HepG2 (cell line): Measurements from ENCODE around the gene WHAMM. TPM values are rescaled to one million over a fixed set of nuclear protein-coding genes. Genes with fewer than 3 reads are reported as not detected.

Experiments used
- ATAC-seq: fragments of 200-7000 bp; cut with Tn5 transposase; 3 replicates; pipeline ENCODE4 v1.9.1; 2020; ENCODE audit warnings: mild to moderate bottlenecking, moderate library complexity
- BruUV-seq: library from RNA; stranded (reverse); fragments of 400-500 nt; replicated peaks from 2 replicates; lab custom pipeline; 2021; lab: Mats Ljungman, UMichigan
- CTCF ChIA-PET: fragments of 300-600 bp; formaldehyde crosslinking; extraction: SDS; loops from one replicate; lab custom pipeline; 2021; ENCODE audit warnings: low total read pairs, inconsistent platforms, low intra/inter-chr PET ratio; lab: Yijun Ruan, JAX
- POLR2A ChIA-PET: fragments of 350-600 bp; sonication (Branson Sonifier 250); formaldehyde crosslinking; loops from one replicate; lab custom pipeline; 2020; ENCODE audit warnings: antibody characterized with exemption, inconsistent platforms; lab: Yijun Ruan, JAX
- DNase-seq: peaks from one replicate; pipeline ENCODE4 v3.0.0-alpha.2; 2015; ENCODE audit warnings: low spot score
- FAIRE-seq: peaks from 3 replicates; lab custom pipeline; 2011; peaks lifted over from hg19 to GRCh38; lab: Jason Lieb, UNC
- H2AFZ ChIP-seq: one replicate; pipeline ENCODE4 v1.6.1; 2011; ENCODE audit warnings: low read length, inconsistent platforms
- H3K27ac ChIP-seq: fragments of 300-600 bp; 3 replicates; pipeline ENCODE4 v1.8.0; 2011; ENCODE audit warnings: mixed run types, mild to moderate bottlenecking, mixed read lengths, low read length, inconsistent platforms; ENCODE audit not compliant: insufficient read depth; ENCODE audit errors: extremely low read length
- H3K27me3 ChIP-seq, 2 experiments: fragments of 200-600 bp in 1 of 2; 2 replicates in 1 of 2; 3 replicates in 1 of 2; pipeline versions ENCODE4 v1.6.0 to v1.8.0; 2011; ENCODE audit warnings: low read length in 2 of 2, mild to moderate bottlenecking in 2 of 2, moderate library complexity in 2 of 2, inconsistent platforms in 1 of 2; ENCODE audit not compliant: insufficient read depth in 2 of 2, control insufficient read depth in 1 of 2
- H3K36me3 ChIP-seq, 2 experiments: fragments of 200-600 bp in 1 of 2; replicated peaks in 1 of 2; 2 replicates in 1 of 2; 3 replicates in 1 of 2; pipeline versions ENCODE4 v1.5.1 to v1.8.0; 2011; ENCODE audit warnings: low read length in 2 of 2, inconsistent platforms in 1 of 2; ENCODE audit not compliant: insufficient read depth in 2 of 2, control insufficient read depth in 1 of 2
- H3K4me1 ChIP-seq: 2 replicates; pipeline ENCODE4 v1.5.1; 2012; ENCODE audit warnings: low read length, inconsistent platforms; ENCODE audit not compliant: insufficient read depth
- H3K4me2 ChIP-seq: 2 replicates; pipeline ENCODE4 v1.6.0; 2011; ENCODE audit warnings: low read depth, low read length, inconsistent platforms
- H3K4me3 ChIP-seq, 3 experiments: fragments of 200-600 bp in 1 of 3; sonication (generic), shearing (Covaris generic) in 1 of 3; replicated peaks in 1 of 3; 2 replicates each; pipeline ENCODE4 v1.5.1; 2011 to 2016; ENCODE audit warnings: low read length in 3 of 3, inconsistent platforms in 2 of 3, low read depth in 2 of 3, mild to moderate bottlenecking in 2 of 3, control low read depth in 1 of 3, mixed read lengths in 1 of 3; ENCODE audit not compliant: insufficient read depth in 1 of 3
- H3K79me2 ChIP-seq: one replicate; pipeline ENCODE4 v1.6.1; 2011; ENCODE audit warnings: low read length, inconsistent platforms; ENCODE audit not compliant: insufficient read depth
- H3K9ac ChIP-seq: 2 replicates; pipeline ENCODE4 v1.6.0; 2011; ENCODE audit warnings: mild to moderate bottlenecking, low read depth, low read length, inconsistent platforms; ENCODE audit not compliant: insufficient read depth
- H3K9me3 ChIP-seq: 2 replicates; pipeline ENCODE4 v1.5.1; 2012; ENCODE audit warnings: mild to moderate bottlenecking, low read length
- H4K20me1 ChIP-seq: 2 replicates; pipeline ENCODE4 v1.6.0; 2011; ENCODE audit warnings: inconsistent platforms, mild to moderate bottlenecking, low read length, moderate library complexity; ENCODE audit not compliant: insufficient read depth
- HHEX ChIP-seq: IDR thresholded peaks from 2 replicates; pipeline ENCODE4 v1.6.1; 2016; ENCODE audit warnings: control low read depth
- NFYC ChIP-seq: IDR thresholded peaks from 2 replicates; pipeline ENCODE4 v1.6.1; 2016; ENCODE audit warnings: missing genetic modification reagents, missing compliant biosample characterization
- THAP8 ChIP-seq: sonication (generic); formaldehyde crosslinking; IDR thresholded peaks from 2 replicates; pipeline ENCODE4 v1.5.1; 2020; ENCODE audit warnings: missing genetic modification reagents, mild to moderate bottlenecking, borderline replicate concordance
- U2AF1 ChIP-seq: fragments of 200-400 bp; formaldehyde crosslinking; optimal IDR thresholded peaks from 2 replicates; pipeline ENCODE3; 2017; ENCODE audit warnings: mild to moderate bottlenecking, low read depth, low read length
- ZNF530 ChIP-seq: sonication (generic); formaldehyde crosslinking; IDR thresholded peaks from 2 replicates; pipeline ENCODE4 v1.5.0; 2020; ENCODE audit warnings: low read depth, mild to moderate bottlenecking, missing genetic modification reagents
- ZNF558 ChIP-seq: sonication (generic); formaldehyde crosslinking; IDR thresholded peaks from 2 replicates; pipeline ENCODE4 v1.9.0; 2022; ENCODE audit warnings: mild to moderate bottlenecking, missing genetic modification reagents, borderline replicate concordance
- WGBS: methylation state at CpG from one replicate; pipeline ENCODE4 v1.1.6; 2017; ENCODE audit warnings: low lambda C conversion rate; 5-methylcytosine and 5-hydroxymethylcytosine counted together
- in situ Hi-C: cut with HindIII; loops from 2 replicates; pipeline ENCODE4 v1.10.0; 2017; ENCODE audit warnings: low pct_unique_long_range_greater_than_20kb; ENCODE audit not compliant: extremely low pct_ligation_motif_present
- intact Hi-C: fragments of 100-400 bp; cut with micrococcal nuclease; formaldehyde crosslinking; loops from one replicate; pipeline ENCODE4 v1.10.0; 2022; ENCODE audit not compliant: unreplicated experiment
- polyA plus RNA-seq, 8 experiments: library from polyadenylated mRNA; depleted of rRNA in 3 of 8; stranded (reverse) in 7 of 8; unstranded in 1 of 8; fragments of >200 nt; fragmentation: Illumina TruSeq in 4 of 8; extraction: Trizol in 4 of 8; gene quantifications; 2 replicates each; pipeline versions ENCODE4 v1.2.1 to v1.2.3, GENCODE V29; 2011 to 2016; ENCODE audit warnings: low read depth in 4 of 8, missing spikeins in 1 of 8, mixed read lengths in 1 of 8; ENCODE audit not compliant: insufficient read depth in 1 of 8
- total RNA-seq, 5 experiments: library from RNA; depleted of rRNA; stranded (reverse); fragments of >200 nt; fragmentation: Illumina TruSeq; extraction: Trizol; gene quantifications; 2 replicates each; pipeline ENCODE4 v1.2.3, GENCODE V29; 2016; ENCODE audit warnings: low read depth in 1 of 5
- TF ChIP-seq, protein P1 (sequence below): sonication (generic); formaldehyde crosslinking; IDR thresholded peaks from 2 replicates; pipeline ENCODE4 v1.5.0; 2020; ENCODE audit warnings: mild to moderate bottlenecking, missing genetic modification reagents, moderate library complexity
- TF ChIP-seq, protein P2 (sequence below): sonication (generic); formaldehyde crosslinking; IDR thresholded peaks from 2 replicates; pipeline ENCODE4 v1.4.0; 2020; ENCODE audit warnings: missing genetic modification reagents
- TF ChIP-seq, protein P3 (sequence below): sonication (generic); formaldehyde crosslinking; IDR thresholded peaks from 2 replicates; pipeline ENCODE4 v1.4.0; 2020; ENCODE audit warnings: missing genetic modification reagents

The WHAMM gene
- total and polyA plus RNA-seq, 2 of the 13 experiments (the other 11 are each of a cell fraction or from before 2014, with no cell fraction given): 2.9 to 3.0 TPM

DNA sequence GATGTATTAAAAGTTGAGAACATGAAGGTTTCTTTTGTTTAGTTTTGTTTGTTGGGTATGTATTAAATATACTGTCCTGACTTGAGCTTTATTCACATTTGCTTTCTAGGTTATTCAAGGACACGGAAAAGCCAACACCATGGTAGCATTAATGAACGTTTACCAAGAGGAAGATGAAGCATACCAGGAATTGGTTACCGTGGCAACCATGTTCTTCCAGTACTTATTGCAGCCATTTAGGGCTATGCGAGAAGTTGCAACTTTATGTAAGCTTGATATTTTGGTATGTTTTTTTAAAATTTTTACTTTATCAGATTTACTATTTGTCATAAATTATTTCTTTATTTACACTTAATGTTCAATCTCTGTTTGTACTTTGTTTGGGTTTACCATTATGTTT is 3.6 kb downstream of the WHAMM start:
- Histone ChIP-seq H3K9me3 (no peaks in the 10 kb centered on the region), H2AFZ (no peak overlapping the region), H3K4me3 (no peak overlapping the region), H3K4me2 (no peak overlapping the region), H3K9ac (no peak overlapping the region), H3K79me2 (peaks cover 27% of the 10 kb centered on the region), H3K4me1 (peaks cover 17% of the 10 kb centered on the region; the same call in 1 of the 2 replicates), H4K20me1 (peaks cover 3% of the 10 kb centered on the region; the same call in 1 of the 2 replicates), H3K36me3 (peaks cover 7 to 31% of the 10 kb centered on the region in 2 experiments; a peak in 4 of 5 replicates), H3K27ac (no peak overlapping the region), H3K27me3 (no peaks in the 10 kb centered on the region; a peak in 1 of 5 replicates)
- DNase-seq: no peak
- ChIA-PET POLR2A (no interaction called here), CTCF (no interaction called here)
- ATAC-seq: no peak
- 100% methylated on average over 4 of the region's 4 CpGs for WGBS
- intact Hi-C loops: no loop called here
- no TSS peak for BruUV-seq
- no peak for FAIRE-seq
- in situ Hi-C loops: no loop called here
- TF ChIP-seq, protein P1, sequence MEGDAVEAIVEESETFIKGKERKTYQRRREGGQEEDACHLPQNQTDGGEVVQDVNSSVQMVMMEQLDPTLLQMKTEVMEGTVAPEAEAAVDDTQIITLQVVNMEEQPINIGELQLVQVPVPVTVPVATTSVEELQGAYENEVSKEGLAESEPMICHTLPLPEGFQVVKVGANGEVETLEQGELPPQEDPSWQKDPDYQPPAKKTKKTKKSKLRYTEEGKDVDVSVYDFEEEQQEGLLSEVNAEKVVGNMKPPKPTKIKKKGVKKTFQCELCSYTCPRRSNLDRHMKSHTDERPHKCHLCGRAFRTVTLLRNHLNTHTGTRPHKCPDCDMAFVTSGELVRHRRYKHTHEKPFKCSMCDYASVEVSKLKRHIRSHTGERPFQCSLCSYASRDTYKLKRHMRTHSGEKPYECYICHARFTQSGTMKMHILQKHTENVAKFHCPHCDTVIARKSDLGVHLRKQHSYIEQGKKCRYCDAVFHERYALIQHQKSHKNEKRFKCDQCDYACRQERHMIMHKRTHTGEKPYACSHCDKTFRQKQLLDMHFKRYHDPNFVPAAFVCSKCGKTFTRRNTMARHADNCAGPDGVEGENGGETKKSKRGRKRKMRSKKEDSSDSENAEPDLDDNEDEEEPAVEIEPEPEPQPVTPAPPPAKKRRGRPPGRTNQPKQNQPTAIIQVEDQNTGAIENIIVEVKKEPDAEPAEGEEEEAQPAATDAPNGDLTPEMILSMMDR (CRISPR knock-in tag): no peak
- TF ChIP-seq ZNF530 (CRISPR knock-in tag): no peak
- TF ChIP-seq, protein P2, sequence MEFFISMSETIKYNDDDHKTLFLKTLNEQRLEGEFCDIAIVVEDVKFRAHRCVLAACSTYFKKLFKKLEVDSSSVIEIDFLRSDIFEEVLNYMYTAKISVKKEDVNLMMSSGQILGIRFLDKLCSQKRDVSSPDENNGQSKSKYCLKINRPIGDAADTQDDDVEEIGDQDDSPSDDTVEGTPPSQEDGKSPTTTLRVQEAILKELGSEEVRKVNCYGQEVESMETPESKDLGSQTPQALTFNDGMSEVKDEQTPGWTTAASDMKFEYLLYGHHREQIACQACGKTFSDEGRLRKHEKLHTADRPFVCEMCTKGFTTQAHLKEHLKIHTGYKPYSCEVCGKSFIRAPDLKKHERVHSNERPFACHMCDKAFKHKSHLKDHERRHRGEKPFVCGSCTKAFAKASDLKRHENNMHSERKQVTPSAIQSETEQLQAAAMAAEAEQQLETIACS (CRISPR knock-in tag): no peak
- TF ChIP-seq ZNF558 (CRISPR knock-in tag): no peak
- TF ChIP-seq THAP8 (CRISPR knock-in tag): no peak
- no peak for TF ChIP-seq NFYC (CRISPR knock-in tag)
- TF ChIP-seq HHEX (CRISPR knock-in tag): no peak
- TF ChIP-seq, protein P3, sequence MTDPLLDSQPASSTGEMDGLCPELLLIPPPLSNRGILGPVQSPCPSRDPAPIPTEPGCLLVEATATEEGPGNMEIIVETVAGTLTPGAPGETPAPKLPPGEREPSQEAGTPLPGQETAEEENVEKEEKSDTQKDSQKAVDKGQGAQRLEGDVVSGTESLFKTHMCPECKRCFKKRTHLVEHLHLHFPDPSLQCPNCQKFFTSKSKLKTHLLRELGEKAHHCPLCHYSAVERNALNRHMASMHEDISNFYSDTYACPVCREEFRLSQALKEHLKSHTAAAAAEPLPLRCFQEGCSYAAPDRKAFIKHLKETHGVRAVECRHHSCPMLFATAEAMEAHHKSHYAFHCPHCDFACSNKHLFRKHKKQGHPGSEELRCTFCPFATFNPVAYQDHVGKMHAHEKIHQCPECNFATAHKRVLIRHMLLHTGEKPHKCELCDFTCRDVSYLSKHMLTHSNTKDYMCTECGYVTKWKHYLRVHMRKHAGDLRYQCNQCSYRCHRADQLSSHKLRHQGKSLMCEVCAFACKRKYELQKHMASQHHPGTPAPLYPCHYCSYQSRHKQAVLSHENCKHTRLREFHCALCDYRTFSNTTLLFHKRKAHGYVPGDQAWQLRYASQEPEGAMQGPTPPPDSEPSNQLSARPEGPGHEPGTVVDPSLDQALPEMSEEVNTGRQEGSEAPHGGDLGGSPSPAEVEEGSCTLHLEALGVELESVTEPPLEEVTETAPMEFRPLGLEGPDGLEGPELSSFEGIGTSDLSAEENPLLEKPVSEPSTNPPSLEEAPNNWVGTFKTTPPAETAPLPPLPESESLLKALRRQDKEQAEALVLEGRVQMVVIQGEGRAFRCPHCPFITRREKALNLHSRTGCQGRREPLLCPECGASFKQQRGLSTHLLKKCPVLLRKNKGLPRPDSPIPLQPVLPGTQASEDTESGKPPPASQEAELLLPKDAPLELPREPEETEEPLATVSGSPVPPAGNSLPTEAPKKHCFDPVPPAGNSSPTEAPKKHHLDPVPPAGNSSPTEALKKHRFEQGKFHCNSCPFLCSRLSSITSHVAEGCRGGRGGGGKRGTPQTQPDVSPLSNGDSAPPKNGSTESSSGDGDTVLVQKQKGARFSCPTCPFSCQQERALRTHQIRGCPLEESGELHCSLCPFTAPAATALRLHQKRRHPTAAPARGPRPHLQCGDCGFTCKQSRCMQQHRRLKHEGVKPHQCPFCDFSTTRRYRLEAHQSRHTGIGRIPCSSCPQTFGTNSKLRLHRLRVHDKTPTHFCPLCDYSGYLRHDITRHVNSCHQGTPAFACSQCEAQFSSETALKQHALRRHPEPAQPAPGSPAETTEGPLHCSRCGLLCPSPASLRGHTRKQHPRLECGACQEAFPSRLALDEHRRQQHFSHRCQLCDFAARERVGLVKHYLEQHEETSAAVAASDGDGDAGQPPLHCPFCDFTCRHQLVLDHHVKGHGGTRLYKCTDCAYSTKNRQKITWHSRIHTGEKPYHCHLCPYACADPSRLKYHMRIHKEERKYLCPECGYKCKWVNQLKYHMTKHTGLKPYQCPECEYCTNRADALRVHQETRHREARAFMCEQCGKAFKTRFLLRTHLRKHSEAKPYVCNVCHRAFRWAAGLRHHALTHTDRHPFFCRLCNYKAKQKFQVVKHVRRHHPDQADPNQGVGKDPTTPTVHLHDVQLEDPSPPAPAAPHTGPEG: no peak
- TF ChIP-seq U2AF1: no peak
